SK-N-MC (cell line): ENCODE data around the gene RASA3.

Experiments
- EZH2 ChIP-seq: fragments of 200-600 bp; sonication (generic); IDR thresholded peaks from one replicate; pipeline ENCODE4 v1.6.1; 2017; ENCODE audit warnings: antibody characterized with exemption
- FOXP2 ChIP-seq: optimal IDR thresholded peaks from 2 replicates; pipeline ENCODE3; 2011; ENCODE audit warnings: mild to moderate bottlenecking, moderate library complexity; ENCODE audit not compliant: insufficient read depth; ENCODE audit errors: extremely low read length, control extremely low read depth
- POLR2AphosphoS5 ChIP-seq: IDR thresholded peaks from 2 replicates; pipeline ENCODE4 v1.6.1; 2012; ENCODE audit warnings: mild to moderate bottlenecking, low read depth, low read length, borderline replicate concordance

GRCh38 chr13:113997845-113998751, 134.3 kb downstream of the RASA3 start:
- no peak for TF ChIP-seq POLR2AphosphoS5
- no peak for TF ChIP-seq EZH2
- no peak for TF ChIP-seq FOXP2
